Fibroblast of peridontal ligament (primary cell): ENCODE results near the gene DELE1.
"Not testable (repeated sequence)": the region's sequence is repeated elsewhere in the genome, so short reads cannot be mapped to it uniquely, and the experiment has no call there.

ENCODE experiments used
- DNase-seq: peaks from one replicate; pipeline ENCODE4 v3.0.0-alpha.2; 2010; ENCODE audit errors: extremely low read depth

Gene DELE1

DNA sequence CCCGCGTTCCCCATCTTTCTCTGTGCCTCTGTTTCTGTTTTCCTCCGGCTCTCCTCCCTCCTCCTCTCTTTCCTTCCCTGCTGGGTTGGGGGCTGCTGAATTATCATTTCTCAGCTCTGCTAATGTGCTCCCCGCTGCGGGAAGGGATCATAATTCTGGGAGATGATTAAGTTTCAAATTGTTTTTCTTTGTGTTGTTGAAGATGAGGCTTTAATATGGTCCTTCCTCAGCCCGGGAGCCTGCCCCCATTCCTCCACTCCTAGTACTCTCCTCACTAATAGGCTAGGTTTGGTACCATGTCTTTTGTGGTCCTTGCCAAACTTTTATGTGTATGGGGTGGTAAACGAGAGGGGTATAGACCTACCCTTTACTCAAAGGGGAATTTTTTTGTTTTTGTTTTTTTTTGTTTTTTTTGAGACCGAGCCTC is 39.8 kb upstream of the DELE1 start:
- no peak for DNase-seq

GRCh38 chr5:141889282-141889871 is 34.3 kb upstream of the DELE1 start:
- peak; percentile 44 for DNase-seq

DNA sequence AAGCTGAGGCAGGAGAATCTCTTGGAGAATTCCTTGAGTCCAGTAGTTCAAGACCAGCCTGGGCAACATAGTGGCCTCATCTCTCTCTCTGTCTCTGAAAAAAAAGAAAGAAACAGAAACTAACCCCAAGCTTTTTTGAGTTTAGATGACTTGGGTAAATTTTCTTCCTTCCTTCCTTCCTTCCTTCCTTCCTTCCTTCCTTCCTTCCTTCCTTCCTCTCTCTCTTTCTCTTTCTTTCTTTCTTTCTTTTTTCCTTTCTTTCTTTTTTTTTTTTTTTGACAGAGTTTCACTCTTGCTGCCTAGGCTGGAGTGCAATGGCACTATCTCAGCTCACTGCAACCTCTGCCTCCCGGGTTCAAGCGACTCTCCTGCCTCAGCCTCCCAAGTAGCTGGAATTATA is 33.2 kb upstream of the DELE1 start:
- DNase-seq = not testable (repeated sequence)

- no peak for DNase-seq
Observed at GRCh38 chr5:141897425-141897824, 26.2 kb upstream of the DELE1 start.

- no peak for DNase-seq
Observed at GRCh38 chr5:141898448-141899049, 25.1 kb upstream of the DELE1 start.

DNA sequence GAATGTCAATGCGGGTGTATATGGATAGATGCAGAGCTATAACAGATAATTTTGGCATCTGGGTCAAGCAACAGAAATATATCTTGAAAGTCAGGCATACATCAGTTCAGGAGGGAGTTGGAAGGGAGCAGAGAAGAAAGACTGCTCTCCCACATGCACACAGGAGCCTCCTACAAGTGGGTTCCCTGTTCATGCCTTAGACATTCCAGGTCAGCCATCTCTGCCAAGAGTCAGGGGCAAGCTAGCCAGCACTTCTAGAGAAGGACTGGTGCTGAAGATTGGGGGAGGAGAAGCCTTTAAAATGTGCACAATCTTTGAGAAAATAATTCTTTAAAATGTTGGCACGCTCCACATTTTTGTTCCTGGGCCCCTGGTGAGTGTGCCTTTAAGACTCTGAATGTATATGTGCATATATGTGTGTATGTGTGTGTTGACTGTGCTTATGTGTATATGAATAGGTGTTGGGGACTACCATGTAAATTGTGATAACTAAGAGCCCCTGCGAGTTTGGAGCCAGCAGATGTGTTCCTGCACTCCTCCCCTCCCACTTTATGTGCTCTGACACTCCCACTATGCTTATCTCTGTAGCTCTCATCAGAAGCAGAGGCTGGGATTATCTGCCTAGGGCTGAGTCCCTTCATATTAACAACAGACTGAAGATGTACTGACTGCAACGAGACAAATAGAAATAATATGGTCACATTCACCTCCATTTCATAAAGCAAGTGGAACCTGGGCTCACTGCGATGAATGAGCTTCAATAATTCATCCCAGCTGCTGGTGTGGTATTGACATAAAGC is 21.5 kb upstream of the DELE1 start:
- no peak for DNase-seq

GRCh38 chr5:141903261-141903660 is 20.4 kb upstream of the DELE1 start:
- DNase-seq = no peak

- DNase-seq = no peak
Observed at GRCh38 chr5:141904551-141904950, 19.1 kb upstream of the DELE1 start.

DNA sequence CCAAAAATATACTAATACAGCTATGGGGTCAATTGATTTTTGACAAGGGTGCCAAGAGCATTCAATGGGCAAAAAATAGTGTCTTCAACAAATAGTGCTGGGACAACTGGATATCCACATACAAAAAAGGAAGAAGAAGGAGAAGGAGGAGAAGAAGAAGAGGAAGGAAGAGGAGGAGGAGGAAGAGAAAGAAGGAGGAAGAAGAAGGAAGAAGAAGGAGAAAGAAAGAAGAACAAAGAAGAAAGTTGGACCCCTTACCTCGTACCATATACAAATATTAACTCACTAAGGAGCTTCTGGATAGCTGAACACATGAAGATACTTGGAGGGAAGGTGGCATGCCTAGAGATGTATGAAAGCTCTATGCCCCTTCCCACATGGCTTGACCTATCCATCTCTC is 17.2 kb upstream of the DELE1 start:
- DNase-seq = no peak

GRCh38 chr5:141906972-141907371 is 16.7 kb upstream of the DELE1 start:
- DNase-seq = no peak

DNA sequence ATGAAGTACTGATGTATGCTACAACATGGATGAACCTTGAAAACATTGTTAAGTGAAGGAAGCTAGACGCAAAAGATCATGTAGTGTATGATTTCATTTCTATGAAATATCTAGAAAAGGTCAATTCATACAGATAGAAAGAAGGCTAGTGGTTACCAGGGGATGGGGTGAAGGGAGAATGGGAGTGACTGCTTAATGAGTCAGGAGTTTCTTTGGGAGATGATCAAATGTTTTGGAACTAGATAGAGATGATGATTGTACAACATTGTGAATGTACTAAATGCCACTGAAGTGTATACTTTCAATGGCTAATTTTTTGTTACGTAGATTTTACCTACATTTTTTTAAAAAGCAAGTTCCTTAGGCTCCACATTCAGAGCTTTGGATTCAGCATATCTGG is 14.9 kb upstream of the DELE1 start:
- peak; percentile 46 for DNase-seq

DNA sequence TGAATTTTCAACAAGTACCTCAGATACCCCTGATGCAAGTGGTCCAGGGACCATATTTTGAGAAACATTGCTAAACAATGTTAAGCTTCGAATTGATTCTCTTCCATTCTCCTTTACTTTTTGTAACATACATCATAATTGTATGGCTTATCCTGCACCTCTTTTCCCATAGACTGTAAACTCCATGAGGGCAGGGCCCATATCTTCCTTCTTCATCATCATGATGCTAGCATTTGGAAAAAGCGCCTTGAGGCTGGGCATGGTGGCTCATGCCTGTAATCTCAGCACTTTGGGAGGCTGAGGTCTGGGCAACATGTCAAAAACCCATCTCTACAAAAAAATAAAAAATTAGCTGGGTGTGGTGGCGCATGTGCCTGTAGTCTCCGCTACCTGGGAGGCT is 14.5 kb upstream of the DELE1 start:
- no peak for DNase-seq

- DNase-seq = no peak
Observed at GRCh38 chr5:141910271-141910673, 13.4 kb upstream of the DELE1 start.

- DNase-seq = no peak
Observed at GRCh38 chr5:141913560-141914198, 10.0 kb upstream of the DELE1 start.

- DNase-seq = no peak
Observed at GRCh38 chr5:141914199-141914743, 9.4 kb upstream of the DELE1 start.

DNA sequence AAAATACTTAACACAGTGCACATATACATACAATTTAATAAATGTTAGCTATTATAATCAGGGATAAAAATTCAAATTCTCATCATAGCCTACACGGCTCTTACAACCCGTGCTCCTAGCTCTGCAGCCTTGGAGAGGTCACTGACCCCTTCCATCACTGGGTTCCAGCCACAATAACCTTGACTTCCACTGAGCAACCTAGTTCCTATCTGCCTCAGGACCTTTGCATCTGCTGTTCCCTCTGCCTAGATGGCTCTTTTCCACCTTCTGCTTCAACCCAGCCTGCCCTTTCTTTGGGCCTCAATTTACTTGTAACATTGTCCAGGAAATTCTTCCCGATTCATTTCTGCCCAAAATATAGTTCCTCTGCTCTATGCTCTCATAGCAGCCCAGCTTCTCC is 8.9 kb upstream of the DELE1 start:
- DNase-seq = no peak

DNA sequence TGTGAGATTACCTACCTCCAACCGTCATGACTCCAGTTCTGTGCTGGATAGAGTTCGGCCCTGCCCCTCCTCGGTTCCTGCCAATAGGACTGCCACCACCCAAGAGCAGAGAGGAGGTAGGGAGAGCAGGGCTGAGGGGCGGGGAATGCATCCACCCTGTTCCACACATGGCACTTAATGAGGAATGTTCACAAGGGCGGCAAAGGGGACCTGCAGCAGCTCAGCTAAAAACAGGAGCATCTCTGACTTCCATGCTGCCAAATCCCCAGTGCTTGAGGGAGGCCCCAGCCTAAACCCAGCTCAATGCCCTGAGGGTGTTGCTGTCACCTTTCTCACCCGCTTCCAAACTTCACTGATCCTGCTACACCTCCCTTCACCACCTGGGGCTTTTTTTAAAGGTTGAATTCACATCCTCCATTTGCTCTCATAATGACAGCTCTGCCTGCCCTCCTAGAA is 7.8 kb upstream of the DELE1 start:
- DNase-seq = no peak

- no peak for DNase-seq
Observed at GRCh38 chr5:141916522-141916921, 7.1 kb upstream of the DELE1 start.

DNA sequence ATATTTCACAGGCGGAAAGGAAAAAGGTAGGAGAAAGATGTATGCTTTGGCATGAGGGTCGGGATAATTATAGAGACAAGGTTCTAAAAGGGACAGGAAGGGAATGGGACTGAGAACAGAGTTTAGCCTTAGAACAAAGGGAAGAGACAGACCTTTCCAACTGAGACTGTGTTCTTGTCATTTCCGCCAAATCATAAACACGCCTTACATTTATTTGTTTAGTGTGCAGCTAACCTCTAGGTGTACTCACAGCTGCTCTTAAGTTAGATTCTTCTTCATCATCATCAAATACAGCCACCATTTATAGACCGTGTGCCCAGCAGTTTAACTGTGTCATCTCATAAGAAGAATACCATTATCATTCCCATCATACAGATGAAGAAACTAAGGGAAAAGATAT is 5.9 kb upstream of the DELE1 start:
- no peak for DNase-seq

DNA sequence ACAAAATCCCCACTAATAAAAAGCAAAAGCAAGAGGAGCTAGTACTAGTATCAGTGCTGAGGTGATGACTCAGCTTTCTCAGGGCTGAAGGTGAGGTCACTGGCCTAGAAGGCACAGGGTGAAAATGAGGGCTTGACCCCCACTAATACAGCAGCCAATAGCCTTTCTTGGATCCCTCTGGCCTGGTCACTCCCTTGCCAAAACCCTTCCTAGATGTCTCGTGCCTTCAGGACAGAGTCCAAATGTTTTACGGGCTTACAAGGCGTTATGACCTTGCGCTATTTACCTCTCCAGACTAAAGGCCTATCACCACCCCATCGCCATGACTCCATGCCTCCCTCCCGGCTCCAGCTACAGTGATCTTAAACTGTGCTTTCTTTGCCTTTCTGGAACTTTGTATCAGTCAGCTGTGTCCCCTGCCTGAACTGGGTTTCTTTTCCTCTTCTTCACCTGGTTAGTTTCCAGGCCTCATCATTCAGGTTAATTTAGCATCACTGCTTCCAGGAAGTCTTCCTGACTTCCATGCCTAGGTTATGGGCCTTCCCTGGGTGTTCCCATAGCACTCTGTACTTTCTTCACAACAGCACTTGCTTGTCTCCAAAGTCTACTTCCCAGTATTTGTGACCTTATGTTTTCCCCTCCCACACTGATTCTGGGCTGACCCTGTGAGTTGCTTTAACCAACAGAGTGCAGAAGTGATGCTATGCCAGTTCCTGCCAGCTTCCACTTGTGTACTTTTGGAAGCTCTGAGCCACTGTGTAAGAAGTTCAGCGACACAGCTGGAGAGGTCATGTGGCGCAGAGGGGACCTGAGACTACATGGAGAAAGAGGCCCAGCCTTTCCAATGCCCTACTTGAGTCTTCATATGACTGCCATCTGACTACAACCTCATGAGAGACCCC is 4.2 kb upstream of the DELE1 start:
- DNase-seq = no peak

- DNase-seq = no peak
Observed at GRCh38 chr5:141920771-141921170, 2.9 kb upstream of the DELE1 start.
